Measurements from ENCODE around the gene GTPBP3.

Gene GTPBP3

GRCh38 chr19:17389288-17389687, 51.9 kb downstream of the GTPBP3 start:
- no peak for DNase-seq

GRCh38 chr19:17389957-17390664, 52.8 kb downstream of the GTPBP3 start:
- no peak for DNase-seq

- peak; percentile 89 for DNase-seq
These were observed 53.5 kb downstream of the GTPBP3 start for GRCh38 chr19:17390665-17391370.

GRCh38 chr19:17391371-17392151, 54.2 kb downstream of the GTPBP3 start:
- DNase-seq: no peak
